Hepatocyte (in vitro differentiated cells): Measurements from ENCODE around the gene EBF4.

Source experiments
- EZH2 ChIP-seq: fragments of 200-600 bp; sonication (generic); IDR thresholded peaks from 2 replicates; pipeline ENCODE4 v1.6.1; 2016; ENCODE audit warnings: antibody characterized with exemption, mild to moderate bottlenecking, borderline replicate concordance
- TF ChIP-seq, protein P1 (sequence below): fragments of 200-600 bp; sonication (generic); IDR thresholded peaks from 2 replicates; pipeline ENCODE4 v1.5.1; 2016; ENCODE audit warnings: antibody characterized with exemption, mild to moderate bottlenecking; ENCODE audit not compliant: poor library complexity

DNA sequence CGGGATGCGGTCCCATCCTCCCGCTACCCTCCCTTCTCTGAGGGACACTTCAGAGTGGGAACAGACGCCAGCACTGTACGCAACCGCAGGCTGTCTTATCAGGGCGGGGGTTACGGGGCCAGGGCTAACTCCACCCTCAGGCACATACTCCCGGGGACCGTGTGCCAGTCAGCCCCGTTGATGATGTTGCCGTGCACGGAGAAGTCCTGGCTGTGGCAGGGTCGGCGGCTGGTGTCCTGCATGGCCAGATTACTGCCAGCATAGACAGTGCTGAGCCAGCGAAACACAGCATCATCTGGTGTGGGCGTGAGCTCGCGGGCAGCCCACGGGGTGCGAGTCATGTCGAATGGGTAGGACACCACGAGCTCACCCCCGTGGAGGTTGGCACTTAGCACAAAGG lies 102.9 kb downstream of the EBF4 start:
- TF ChIP-seq, protein P1, sequence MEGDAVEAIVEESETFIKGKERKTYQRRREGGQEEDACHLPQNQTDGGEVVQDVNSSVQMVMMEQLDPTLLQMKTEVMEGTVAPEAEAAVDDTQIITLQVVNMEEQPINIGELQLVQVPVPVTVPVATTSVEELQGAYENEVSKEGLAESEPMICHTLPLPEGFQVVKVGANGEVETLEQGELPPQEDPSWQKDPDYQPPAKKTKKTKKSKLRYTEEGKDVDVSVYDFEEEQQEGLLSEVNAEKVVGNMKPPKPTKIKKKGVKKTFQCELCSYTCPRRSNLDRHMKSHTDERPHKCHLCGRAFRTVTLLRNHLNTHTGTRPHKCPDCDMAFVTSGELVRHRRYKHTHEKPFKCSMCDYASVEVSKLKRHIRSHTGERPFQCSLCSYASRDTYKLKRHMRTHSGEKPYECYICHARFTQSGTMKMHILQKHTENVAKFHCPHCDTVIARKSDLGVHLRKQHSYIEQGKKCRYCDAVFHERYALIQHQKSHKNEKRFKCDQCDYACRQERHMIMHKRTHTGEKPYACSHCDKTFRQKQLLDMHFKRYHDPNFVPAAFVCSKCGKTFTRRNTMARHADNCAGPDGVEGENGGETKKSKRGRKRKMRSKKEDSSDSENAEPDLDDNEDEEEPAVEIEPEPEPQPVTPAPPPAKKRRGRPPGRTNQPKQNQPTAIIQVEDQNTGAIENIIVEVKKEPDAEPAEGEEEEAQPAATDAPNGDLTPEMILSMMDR: no peak
- TF ChIP-seq EZH2: no peak
